ENCODE measurements around the gene AZIN2.

AZIN2 gene

GRCh38 chr1:33157131-33157530 is 76.2 kb downstream of the AZIN2 start:
- no peak for DNase-seq

GRCh38 chr1:33158366-33158765 is 77.4 kb downstream of the AZIN2 start:
- DNase-seq: no peak

- no peak for DNase-seq
Observed at GRCh38 chr1:33159577-33159976, 78.6 kb downstream of the AZIN2 start.

DNA sequence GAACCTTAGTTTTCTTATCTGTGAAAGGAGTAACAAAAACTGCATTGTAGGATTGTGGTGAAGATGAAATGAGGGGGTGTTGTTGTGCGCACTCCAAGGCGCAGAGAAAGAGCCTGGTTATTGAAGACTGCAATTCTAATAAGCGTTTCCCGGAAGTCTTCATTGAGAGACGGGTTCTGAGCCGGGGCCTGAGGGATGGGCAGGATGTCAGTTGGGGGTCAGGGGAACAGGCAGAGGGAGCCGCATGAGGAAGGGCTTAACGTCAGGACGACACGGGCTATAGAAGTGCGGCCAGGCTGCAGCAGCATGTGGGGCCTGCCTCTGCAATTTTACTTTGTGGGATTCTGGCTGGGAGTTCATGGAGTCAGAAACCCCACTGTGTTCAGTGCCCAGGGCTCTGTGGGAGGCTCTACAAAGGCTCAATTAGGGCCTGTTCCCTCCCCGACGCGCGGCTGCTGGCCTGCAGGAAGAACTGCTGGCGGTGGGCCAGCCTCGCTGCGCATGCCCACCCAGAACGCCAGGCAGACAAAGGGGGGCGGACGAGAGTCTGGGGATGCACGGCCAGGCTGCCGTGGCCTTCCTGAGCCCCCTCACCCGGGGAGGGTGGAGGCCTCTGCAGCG is 80.2 kb downstream of the AZIN2 start:
- DNase-seq: no peak

DNA sequence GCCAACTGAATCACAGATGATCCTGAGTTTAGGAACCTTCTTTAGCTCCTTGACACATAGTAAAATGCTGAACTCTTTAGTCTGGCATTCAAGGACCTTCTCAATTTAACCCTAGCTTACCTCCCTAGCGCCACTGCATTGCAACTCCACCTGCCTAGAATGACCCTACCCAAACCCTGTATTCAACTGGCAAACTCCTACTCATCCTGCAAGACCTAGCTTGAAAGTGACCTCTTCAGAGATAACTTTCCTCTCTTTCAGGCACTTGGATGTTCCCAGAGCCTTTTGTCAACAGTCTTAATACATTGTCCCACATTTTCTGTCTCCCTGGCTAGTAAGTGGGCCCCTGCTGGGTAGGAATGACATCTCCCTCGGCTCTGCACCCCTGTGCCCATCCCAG is 81.2 kb downstream of the AZIN2 start:
- no peak for DNase-seq

GRCh38 chr1:33163621-33164519 is 82.9 kb downstream of the AZIN2 start:
- DNase-seq: no peak

DNA sequence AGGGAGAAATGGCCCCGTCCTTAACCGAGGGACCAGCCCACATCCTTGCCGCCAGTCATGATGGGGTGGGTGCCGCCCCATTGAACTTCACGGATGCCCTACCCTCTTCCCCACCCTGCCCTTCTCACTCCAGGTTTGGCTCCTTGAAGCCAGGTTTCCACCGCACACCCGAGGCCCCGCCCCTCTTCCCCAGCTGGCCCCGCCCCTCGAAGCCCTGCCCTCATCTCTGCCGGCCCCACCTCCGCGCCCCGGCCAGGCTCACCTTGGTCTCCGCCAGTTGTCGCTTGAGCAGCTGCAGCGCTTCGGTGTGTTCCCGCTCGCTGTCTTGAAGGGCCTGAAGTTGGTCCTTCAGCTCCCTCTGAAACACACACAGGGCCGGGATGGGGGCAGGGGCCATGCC is 84.3 kb downstream of the AZIN2 start:
- DNase-seq: no peak

GRCh38 chr1:33165809-33166208 is 84.9 kb downstream of the AZIN2 start:
- DNase-seq: no peak

GRCh38 chr1:33167650-33168447 is 86.9 kb downstream of the AZIN2 start:
- no peak for DNase-seq

- no peak for DNase-seq
Observed at GRCh38 chr1:33168556-33169289, 87.8 kb downstream of the AZIN2 start.

- no peak for DNase-seq
Observed at GRCh38 chr1:33169290-33170055, 88.5 kb downstream of the AZIN2 start.
